H4 (cell line): ENCODE measurements around the gene CCDC73. TPM values are rescaled to one million over a fixed set of nuclear protein-coding genes. Genes with fewer than 3 reads are reported as not detected.
A peak's percentile ranks its signal among the peaks of the same experiment; 100 is the strongest.
"Not testable (repeated sequence)": the region's sequence is repeated elsewhere in the genome, so short reads cannot be mapped to it uniquely, and the experiment has no call there.

Experiments
- DNase-seq: peaks from one replicate; pipeline ENCODE4 v3.0.0-alpha.2; 2015; ENCODE audit warnings: low spot score
- total RNA-seq: library from RNA; depleted of rRNA; stranded (reverse); fragments of >200 nt; shearing (Covaris generic); gene quantifications from 2 replicates; pipeline ENCODE4 v1.2.3, GENCODE V29; 2014; rRNA removed

Gene CCDC73
- total RNA-seq, result not detected in 2 replicates

DNA sequence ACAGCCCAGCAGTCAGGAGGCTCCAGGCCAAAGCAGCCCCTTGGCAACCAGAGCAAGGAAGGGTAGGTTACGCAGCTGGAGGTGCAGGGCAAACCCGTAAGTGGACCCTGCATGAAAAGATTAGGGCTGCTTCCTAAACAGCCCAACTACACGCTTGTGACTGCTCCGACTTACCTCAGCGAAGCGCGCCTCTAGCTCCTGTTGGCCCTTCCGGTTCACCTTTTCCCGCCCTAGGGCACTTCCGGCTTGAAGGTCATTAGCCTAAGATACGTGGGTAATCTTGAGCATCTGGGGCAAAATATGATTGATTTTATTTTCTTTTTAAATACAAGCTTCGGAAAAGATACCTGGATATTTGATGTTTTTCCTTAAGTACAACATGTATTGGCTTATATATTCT, at the start of gene CCDC73:
Gene CCDC73, minus strand, starts transcription at position 224 of the 400 bp plus-strand sequence. CDS start 34,419 bp downstream, outside the sequence.
- no peak for DNase-seq

DNA sequence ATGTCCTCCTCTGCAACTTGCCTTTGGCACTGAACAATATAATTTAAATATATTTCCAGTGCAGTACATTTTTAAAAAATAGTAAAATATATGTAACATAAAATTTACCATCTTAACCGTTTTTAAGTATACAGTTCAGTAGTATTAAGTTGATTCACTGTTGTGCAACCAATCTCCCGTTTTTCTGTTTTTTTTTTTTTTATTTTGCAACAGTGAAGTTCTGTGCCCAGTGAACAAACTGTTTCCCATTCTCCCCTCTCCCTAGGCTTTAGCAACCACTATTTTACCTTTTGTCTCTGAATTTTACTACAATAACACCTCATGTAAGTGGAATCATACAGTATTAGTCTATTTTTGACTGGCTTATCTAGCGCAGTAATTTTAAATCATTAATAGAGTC, 49.1 kb upstream of the CCDC73 start:
- no peak for DNase-seq

DNA sequence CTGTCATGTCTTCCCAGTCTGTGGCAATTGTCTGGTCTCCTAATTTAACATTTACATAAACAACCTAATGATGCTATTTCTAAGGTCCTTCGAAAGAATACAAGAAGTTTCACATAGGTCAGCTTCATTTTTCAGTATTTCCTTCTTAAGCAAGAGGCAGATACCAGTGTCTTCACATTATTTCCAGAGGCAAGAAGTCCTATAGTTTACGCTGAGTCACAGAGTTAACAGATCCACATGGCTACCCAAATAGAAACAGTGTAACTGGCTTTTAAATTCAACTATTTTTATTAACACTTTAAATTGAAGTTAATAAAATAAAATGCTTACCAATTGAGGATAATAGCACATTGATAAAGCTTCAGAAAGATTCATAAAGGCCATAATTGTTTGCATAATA, 46.1 kb upstream of the CCDC73 start:
- DNase-seq, result no peak

GRCh38 chr11:32839308-32839707, 44.8 kb upstream of the CCDC73 start:
- no peak for DNase-seq

GRCh38 chr11:32838505-32839274, 44.2 kb upstream of the CCDC73 start:
- no peak for DNase-seq

DNA sequence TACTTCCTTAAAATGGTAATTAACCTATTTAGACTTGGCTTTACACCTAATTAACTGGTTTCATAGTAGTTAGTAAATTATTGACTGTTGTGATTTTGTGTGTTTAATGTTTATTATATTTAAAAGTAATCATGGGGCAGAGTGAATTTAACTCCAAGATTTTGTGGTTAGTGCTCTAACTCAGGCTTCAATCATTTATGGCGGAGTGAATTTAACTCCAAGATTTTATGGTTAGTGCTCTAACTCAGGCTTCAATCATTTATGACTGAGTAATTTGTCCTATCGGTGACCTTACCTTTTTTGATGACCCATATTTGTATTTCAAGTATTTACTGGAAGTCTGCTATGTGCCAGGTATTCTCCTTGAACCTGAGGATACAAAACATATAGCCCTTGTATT, 42.5 kb upstream of the CCDC73 start:
- no peak for DNase-seq

- DNase-seq, result no peak
Measured at GRCh38 chr11:32833921-32834320, 39.5 kb upstream of the CCDC73 start.

- DNase-seq, result no peak
Measured at GRCh38 chr11:32831221-32831620, 36.8 kb upstream of the CCDC73 start.

GRCh38 chr11:32830796-32831195, 36.3 kb upstream of the CCDC73 start:
- no peak for DNase-seq

GRCh38 chr11:32830413-32830738, 35.9 kb upstream of the CCDC73 start:
- DNase-seq, result peak; percentile 33

- peak; percentile 17 for DNase-seq
Measured at GRCh38 chr11:32829680-32830412, 35.4 kb upstream of the CCDC73 start, which contains the start of gene PRRG4. TSS of gene PRRG4 (plus strand) at chr11:32829927. CDS start at chr11:32830530, 603 bp downstream.

DNA sequence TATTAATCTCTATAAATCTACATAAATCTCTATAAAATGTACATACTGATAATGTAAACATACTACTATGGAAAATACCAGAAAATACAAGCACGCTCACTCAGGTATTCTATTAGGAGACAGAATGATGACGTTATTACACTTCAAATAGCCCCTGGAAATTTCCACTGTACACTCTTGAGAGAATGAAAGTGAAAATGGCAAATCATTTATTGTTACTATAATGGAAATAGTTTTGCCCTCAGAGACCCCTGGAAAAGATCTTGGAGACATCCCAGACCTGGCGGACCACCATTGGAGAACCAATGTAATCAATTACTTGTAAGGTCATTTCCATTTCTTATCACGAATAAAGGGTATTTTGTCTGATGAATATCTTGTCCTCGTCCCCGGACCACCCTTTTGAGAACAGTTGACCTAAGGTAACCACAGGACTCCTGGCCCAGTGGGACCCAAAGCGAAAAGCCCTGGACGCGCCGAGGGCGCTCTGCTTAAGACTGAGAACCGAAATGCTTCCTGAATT, 34.8 kb upstream of the CCDC73 start:
- DNase-seq, result peak; percentile 23

- DNase-seq, result no peak
Measured at GRCh38 chr11:32827276-32827675, 32.8 kb upstream of the CCDC73 start.

DNA sequence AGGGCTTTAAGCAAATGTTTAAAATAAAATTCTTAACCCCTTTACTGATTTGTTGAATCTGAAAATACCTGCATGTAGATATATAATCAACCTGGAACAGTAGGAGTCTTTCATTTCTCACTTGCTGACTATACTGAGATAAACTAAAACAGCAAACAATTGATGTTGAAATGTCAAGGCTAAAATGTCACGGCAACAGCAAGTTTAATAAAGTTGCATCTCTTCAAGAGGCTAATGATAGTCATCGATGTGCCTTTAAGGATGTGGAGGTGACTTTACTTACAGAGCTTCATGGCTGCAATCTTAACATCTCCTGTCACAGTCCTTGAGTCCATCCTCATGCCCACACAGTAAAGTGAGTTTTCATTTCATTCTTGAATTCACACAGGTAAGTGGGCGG, 31.7 kb upstream of the CCDC73 start:
- no peak for DNase-seq

DNA sequence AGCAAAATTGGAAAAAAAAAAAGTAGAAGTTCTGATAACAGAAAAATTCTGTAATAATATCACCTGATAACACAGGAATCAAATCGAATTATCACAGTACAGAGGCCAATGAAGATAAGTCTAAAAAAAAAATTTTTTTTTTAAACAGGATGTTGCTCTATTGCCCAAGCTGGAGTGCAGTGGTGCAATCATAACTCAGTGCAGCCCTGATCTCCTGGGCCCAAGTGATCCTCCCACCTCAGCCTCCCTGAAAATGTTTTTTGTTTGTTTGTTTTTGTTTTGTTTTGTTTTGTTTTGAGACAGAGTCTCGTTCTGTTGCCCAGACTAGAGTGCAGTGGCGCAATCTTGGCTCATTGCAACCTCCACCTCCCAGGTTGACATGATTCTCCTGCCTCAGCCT, 29.2 kb upstream of the CCDC73 start:
- DNase-seq, result not testable (repeated sequence)

DNA sequence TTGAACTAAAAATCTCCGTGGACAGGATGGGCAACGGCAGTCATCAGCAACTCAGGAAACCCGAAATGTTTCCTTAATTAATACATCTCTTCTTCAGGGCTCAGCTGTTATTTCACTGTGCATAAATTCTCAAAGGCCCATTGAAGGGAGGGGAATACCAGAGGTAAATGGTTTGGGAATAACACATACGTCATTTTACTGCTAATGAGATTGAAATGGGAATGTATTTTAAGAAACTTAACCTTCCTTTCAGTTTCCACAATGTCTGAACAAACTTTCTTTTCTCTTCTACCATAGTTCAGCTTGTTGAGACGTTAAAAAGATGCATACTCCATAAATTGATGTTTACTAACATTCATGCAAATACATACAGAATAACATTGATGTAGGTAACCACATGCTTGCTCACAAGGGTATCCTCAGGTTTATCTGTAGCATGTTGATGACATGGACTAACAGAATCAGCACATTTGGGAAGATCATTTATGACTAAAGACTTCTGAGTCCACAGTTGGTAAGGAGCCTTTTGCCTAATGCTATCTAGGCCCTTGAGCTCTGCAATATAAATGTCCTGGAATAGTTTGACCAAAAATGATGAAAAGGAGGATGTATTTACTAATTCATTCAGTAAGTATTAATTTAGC, 27.6 kb upstream of the CCDC73 start:
- DNase-seq, result no peak

- no peak for DNase-seq
Measured at GRCh38 chr11:32821517-32821916, 27.1 kb upstream of the CCDC73 start.

GRCh38 chr11:32820497-32820896, 26.0 kb upstream of the CCDC73 start:
- DNase-seq, result no peak

DNA sequence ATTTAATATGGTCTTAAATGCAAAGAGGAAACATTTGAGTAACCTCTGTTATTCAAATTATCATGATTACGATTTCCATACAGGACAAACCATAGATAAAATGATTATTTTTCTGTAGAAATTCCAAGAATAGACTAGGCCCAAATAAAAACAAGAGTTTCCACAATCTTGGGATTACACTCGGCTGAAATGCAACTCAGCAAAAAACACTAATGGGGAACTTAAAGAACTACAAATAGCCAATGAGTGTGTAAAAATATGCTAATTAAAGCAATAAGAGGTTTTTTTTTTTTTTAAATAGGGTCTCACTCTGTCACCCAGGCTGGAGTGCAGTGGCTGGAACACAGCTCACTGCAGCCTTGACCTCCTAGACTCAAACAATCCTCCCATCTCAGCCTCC, 24.7 kb upstream of the CCDC73 start:
- no peak for DNase-seq

DNA sequence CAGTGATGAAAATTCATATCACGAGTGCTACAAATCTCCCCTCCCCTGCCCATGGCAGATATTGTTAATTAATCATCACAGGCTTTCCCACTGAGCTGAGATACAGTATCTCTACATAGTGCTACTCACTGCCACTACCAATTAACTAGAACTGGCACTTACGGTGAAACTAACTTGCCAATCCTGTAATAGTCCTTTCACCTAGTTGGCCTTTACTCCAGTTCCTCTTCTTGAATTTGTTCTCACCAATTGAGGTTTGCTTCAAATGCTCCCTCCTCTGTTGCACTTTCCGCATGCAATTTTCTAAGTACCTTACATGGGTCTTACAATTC, 23.4 kb upstream of the CCDC73 start:
- no peak for DNase-seq

GRCh38 chr11:32817181-32817851, 22.9 kb upstream of the CCDC73 start:
- DNase-seq, result no peak

DNA sequence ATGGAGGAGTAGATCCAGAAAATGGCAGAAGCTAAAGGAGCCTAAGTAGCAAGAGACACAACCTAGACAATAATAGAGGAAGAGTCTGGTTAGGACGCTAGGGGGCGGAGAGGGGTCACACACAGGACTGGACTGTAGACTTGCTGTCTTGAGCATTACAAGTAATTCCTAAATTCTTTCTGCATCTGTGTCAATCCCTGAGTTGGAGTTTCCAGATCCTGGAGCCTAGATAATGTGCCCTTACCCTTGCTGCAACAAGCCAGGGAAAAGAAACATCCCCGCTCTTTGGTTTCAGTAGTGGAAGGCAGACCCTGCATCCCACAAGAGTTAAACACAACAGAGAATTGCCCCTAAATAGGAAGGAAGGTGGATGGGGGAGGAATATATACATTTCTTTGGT, 14.9 kb upstream of the CCDC73 start:
- peak; percentile 76 for DNase-seq
